Measurements from ENCODE around the gene SV2A. TPM values are rescaled to one million over a fixed set of nuclear protein-coding genes. Genes with fewer than 3 reads are reported as not detected.

SV2A gene, protein sequence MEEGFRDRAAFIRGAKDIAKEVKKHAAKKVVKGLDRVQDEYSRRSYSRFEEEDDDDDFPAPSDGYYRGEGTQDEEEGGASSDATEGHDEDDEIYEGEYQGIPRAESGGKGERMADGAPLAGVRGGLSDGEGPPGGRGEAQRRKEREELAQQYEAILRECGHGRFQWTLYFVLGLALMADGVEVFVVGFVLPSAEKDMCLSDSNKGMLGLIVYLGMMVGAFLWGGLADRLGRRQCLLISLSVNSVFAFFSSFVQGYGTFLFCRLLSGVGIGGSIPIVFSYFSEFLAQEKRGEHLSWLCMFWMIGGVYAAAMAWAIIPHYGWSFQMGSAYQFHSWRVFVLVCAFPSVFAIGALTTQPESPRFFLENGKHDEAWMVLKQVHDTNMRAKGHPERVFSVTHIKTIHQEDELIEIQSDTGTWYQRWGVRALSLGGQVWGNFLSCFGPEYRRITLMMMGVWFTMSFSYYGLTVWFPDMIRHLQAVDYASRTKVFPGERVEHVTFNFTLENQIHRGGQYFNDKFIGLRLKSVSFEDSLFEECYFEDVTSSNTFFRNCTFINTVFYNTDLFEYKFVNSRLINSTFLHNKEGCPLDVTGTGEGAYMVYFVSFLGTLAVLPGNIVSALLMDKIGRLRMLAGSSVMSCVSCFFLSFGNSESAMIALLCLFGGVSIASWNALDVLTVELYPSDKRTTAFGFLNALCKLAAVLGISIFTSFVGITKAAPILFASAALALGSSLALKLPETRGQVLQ
- total RNA-seq: 1 to 10 TPM in 2 of 3 donors, under 1 TPM in 1; 0.69 to 7.6 (median 1.7) TPM
- long read RNA-seq, donor 1, full-length matches to known transcripts: 6 of 16 reads
- long read RNA-seq, donor 1, partial matches to known transcripts: 9 of 16 reads
- long read RNA-seq, donor 1, other reads (novel, unspliced or antisense): 1 of 16 reads
- long read RNA-seq, donor 2, partial matches to known transcripts: 1 of 1 reads
- long read RNA-seq, donor 2, other reads (novel, unspliced or antisense): 0 of 1 reads

DNA sequence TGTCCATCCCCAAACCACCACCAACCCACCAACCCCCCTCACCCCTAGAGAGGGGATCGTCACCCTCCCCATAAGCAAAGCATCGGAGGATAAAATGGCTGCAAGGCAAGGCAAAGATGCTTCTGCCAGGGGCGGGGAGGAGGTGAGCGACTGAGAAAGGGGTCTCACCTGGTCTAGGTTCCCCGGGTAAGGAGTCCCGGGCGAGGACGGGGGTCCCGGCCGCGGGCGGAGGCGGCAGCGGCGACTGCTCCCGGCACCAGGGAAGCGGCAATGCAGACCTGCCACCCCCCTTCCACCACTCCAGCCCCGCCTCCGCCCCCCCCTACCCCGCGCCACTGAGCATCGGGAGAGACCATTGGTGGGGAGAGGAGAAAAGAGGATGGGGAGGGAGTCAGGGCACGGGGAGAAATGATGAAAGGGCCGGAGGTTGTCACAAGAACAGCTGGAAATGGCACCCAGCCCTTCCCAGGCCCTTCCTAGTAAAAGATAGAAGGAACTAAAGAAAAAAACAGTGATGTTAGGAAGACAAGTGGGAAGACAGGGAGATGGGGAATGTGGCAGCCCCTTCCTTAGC lies at the start of gene SV2A:
Gene SV2A (minus strand): TSS at position 274 of the 574 bp plus-strand sequence. CDS start 4,004 bp downstream, outside the sequence.
- no peak within 1 kb of the TSS for H3K4me3 ChIP-seq
- no peaks in the 10 kb centered on the region for H3K4me1 ChIP-seq (ENCODE audit: low read depth)
- no peaks in the 10 kb centered on the region for H3K36me3 ChIP-seq (ENCODE audit: low read depth)
- TF ChIP-seq, protein P1, sequence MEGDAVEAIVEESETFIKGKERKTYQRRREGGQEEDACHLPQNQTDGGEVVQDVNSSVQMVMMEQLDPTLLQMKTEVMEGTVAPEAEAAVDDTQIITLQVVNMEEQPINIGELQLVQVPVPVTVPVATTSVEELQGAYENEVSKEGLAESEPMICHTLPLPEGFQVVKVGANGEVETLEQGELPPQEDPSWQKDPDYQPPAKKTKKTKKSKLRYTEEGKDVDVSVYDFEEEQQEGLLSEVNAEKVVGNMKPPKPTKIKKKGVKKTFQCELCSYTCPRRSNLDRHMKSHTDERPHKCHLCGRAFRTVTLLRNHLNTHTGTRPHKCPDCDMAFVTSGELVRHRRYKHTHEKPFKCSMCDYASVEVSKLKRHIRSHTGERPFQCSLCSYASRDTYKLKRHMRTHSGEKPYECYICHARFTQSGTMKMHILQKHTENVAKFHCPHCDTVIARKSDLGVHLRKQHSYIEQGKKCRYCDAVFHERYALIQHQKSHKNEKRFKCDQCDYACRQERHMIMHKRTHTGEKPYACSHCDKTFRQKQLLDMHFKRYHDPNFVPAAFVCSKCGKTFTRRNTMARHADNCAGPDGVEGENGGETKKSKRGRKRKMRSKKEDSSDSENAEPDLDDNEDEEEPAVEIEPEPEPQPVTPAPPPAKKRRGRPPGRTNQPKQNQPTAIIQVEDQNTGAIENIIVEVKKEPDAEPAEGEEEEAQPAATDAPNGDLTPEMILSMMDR (IDR thresholded peaks at IDR 0.05): no peak
- intact Hi-C loops (cut with DNase I, micrococcal nuclease): no loop called here
- H3K9me3 ChIP-seq: no peaks in the 10 kb centered on the region
- ATAC-seq (peak; percentile 50), DNase-seq (no peak)

DNA sequence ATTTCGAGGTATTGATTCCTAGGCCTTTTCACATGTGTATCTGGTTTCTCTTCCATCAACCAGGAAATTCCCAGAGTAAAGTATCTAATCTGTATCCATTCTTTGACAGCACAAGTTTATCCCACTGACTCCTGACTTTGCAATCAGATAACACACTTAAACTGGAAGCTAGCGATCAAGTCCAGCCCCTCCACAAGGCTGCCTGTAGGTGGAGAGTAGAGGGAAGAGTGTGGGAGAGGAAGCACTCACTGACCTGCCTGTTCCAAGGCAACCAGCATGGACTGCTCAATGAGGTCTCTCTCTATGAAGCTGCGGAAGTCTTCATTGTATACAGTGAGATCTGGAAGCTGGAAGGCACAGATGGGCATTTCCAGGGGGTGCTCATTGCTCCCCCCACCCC lies 49.4 kb upstream of the SV2A start:
- no peak for DNase-seq

DNA sequence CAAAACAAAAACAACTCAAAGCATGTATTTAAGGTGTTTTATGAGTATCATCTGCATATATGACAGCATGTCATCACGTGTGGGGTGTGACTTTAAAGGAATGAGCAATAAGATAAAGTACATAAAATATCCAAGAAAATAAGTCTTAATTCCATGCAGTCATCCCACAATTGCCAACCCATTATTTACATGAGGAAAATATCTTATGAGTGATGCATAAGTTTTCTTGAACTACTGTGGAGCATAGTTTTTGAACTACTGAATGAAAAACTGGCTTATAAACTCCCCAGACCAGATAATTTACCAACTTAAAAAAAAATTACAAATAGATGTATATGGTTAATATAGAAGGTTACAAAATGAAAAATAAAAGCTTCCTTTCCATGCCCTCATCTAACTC lies 48.8 kb upstream of the SV2A start:
- Histone ChIP-seq H3K4me1 (ENCODE audit: low read depth) (no peaks in the 10 kb centered on the region), H3K36me3 (ENCODE audit: low read depth) (peaks cover 8% of the 10 kb centered on the region), H3K4me3 (no peak overlapping the region), H3K9me3 (no peaks in the 10 kb centered on the region)
- DNase-seq (no peak), ATAC-seq (no peak)
- TF ChIP-seq, protein P1 (IDR thresholded peaks at IDR 0.05): no peak
- intact Hi-C loops (cut with DNase I, micrococcal nuclease): loop anchor here (10.0 kb wide), 2 partner anchors 198 to 218 kb away; no protein-coding TSS in a partner anchor

More for the DNA sequence above, 49.4 kb upstream of the SV2A start:
- Histone ChIP-seq H3K36me3 (ENCODE audit: low read depth) (peaks cover 8% of the 10 kb centered on the region), H3K4me3 (no peak overlapping the region), H3K4me1 (ENCODE audit: low read depth) (no peaks in the 10 kb centered on the region), H3K9me3 (no peaks in the 10 kb centered on the region)
- TF ChIP-seq, protein P1 (IDR thresholded peaks at IDR 0.05): no peak
- no peak for ATAC-seq
- intact Hi-C loops (cut with DNase I, micrococcal nuclease): loop anchor here (10.0 kb wide), 2 partner anchors 198 to 218 kb away; no protein-coding TSS in a partner anchor

DNA sequence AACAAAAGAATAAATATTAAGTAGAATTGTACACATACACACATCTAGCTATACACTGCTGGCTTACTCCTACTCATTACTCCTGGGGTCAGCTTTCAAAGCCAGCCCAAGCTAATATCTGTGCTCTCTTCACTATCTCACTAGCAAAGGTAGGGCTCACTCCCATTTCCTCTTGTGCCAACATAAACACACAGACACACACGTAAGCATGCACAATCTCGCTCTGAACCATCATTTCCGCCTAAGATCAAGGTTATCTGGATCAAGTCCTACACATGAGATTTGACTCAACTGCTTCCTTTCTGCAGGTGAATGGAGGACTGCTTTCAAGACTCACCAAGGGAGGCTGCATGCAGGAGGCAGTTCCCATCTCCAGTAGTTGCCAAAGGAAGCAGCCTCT lies 47.8 kb upstream of the SV2A start:
- no peaks in the 10 kb centered on the region for H3K9me3 ChIP-seq
- no peaks in the 10 kb centered on the region for H3K4me1 ChIP-seq (ENCODE audit: low read depth)
- H3K4me3 ChIP-seq: no peak overlapping the region
- no peak for ATAC-seq
- intact Hi-C loops (cut with DNase I, micrococcal nuclease): loop anchor here (10.0 kb wide), 2 partner anchors 199 to 219 kb away; no protein-coding TSS in a partner anchor
- TF ChIP-seq, protein P1 (IDR thresholded peaks at IDR 0.05): no peak
- DNase-seq: no peak
- H3K36me3 ChIP-seq (ENCODE audit: low read depth): peaks cover 3% of the 10 kb centered on the region

DNA sequence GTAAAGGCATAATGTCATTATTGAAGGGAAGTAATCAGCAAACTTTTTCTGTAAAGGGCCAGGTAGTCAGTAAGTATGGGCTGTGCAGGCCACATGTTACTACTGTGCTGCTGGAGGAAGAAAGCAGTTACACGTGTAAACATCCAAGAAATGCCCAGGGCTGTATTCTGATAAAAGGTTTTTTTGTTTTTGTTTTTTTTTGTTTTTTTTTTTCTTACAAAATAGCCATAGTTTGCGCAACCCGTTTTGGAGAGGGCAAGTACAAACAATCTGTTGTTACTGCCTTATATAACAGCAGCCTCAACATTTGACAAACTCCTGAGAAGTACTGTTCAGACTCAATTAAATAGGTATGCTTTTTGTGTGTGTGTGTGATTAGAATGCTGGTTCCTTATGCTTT lies 45.7 kb upstream of the SV2A start:
- TF ChIP-seq, protein P1 (IDR thresholded peaks at IDR 0.05): no peak
- H3K36me3 ChIP-seq (ENCODE audit: low read depth): peaks cover 3% of the 10 kb centered on the region
- no peak for ATAC-seq
- no peak for DNase-seq
- H3K9me3 ChIP-seq: no peaks in the 10 kb centered on the region
- H3K4me1 ChIP-seq (ENCODE audit: low read depth): no peaks in the 10 kb centered on the region
- intact Hi-C loops (cut with DNase I, micrococcal nuclease): loop anchor here (5.0 to 10.0 kb wide), 3 partner anchors 89 to 221 kb away; no protein-coding TSS in a partner anchor
- H3K4me3 ChIP-seq: no peak overlapping the region

All from mucosa of descending colon (tissue), 3 donors.